SK-MEL-5 (cell line): ENCODE measurements around the gene TMEM51. TPM values are rescaled to one million over a fixed set of nuclear protein-coding genes. Genes with fewer than 3 reads are reported as not detected.

ENCODE experiments used
- DNase-seq: peaks from one replicate; pipeline ENCODE4 v3.0.0-alpha.2; 2016; ENCODE audit warnings: low read depth, low spot score
- in situ Hi-C: cut with HindIII; loops from 2 replicates; pipeline ENCODE4 v1.10.0; 2016; ENCODE audit warnings: low sequenced_read_pairs, high pct_unique_total_duplicates, low pct_unique_long_range_greater_than_20kb
- total RNA-seq: library from RNA; depleted of rRNA; stranded (reverse); fragments of >200 nt; shearing (Covaris generic); gene quantifications from 2 replicates; pipeline ENCODE4 v1.2.3, GENCODE V29; 2014

TMEM51 gene
- total RNA-seq, 1 experiment from 2014 or later, result 18.9 TPM

- in situ Hi-C loops, result no loop called here
- DNase-seq, result no peak
Measured at GRCh38 chr1:15243275-15244043, 89.9 kb downstream of the TMEM51 start.

GRCh38 chr1:15244813-15245212 lies 91.3 kb downstream of the TMEM51 start:
- in situ Hi-C loops, result no loop called here
- no peak for DNase-seq

DNA sequence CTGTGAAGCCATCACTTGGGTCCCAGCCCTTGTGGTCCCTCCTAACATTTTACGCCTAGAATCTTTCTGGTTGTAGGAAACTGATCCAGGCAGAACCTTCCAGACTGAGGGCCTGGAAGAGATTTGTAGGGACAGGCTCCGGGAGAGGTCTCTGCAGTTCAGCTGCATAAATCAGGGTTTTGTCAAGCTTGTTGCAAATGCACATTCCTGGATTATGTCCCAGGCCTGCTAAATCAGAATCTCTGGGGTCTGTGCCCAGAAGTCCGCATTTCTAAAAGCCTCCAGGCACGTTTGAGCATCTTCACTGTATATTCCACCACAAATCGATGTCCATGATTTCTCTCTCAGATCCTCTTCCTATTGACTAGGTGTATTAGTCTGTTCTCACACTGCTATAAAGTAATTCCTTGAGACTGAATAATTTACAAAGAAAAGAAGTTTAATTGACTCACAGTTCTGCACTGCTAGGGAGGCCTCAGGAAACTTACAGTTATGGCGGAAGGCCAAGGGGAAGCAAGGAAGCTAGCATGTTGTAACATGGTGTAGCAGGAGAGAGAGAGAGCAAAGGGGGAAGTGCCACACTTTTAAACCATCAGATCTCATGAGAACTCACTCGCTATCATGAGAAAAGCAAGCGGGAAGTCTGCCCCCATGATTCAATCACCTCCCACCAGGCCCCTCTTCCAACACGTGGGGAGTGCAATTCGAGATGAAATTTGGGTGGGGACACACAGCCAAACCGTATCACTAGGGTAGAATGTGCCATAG lies 92.2 kb downstream of the TMEM51 start:
- no peak for DNase-seq
- in situ Hi-C loops, result no loop called here

- in situ Hi-C loops, result no loop called here
Measured at GRCh38 chr1:15246960-15247614, 93.5 kb downstream of the TMEM51 start, which contains the start of gene FHAD1. TSS of gene FHAD1 (plus strand) at chr1:15247223. CDS start at chr1:15251785, 4,562 bp downstream.

GRCh38 chr1:15248216-15248615 lies 94.7 kb downstream of the TMEM51 start:
- in situ Hi-C loops, result no loop called here
- no peak for DNase-seq

More at GRCh38 chr1:15246960-15247614, 93.5 kb downstream of the TMEM51 start, which contains the start of gene FHAD1:
- no peak for DNase-seq

DNA sequence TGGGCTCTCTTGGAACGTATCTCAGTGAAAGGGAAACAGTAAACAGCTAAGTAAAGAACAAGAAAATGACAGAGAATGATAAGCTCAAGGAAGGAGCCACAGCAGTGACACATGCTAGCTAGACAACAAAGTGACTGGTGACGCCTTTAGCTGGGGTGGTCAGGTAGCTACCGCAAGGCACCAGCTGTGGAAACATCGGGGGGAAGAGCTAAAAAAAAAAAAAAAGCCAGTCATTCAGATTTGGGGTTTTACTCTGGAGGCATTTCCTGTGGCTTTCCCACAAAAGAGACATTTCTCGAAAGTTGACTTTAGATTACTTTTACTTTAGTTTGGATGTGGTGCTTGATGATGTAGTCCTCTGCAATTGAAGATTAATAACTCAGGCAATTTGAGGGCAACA lies 95.5 kb downstream of the TMEM51 start:
- no peak for DNase-seq
- in situ Hi-C loops, result no loop called here

DNA sequence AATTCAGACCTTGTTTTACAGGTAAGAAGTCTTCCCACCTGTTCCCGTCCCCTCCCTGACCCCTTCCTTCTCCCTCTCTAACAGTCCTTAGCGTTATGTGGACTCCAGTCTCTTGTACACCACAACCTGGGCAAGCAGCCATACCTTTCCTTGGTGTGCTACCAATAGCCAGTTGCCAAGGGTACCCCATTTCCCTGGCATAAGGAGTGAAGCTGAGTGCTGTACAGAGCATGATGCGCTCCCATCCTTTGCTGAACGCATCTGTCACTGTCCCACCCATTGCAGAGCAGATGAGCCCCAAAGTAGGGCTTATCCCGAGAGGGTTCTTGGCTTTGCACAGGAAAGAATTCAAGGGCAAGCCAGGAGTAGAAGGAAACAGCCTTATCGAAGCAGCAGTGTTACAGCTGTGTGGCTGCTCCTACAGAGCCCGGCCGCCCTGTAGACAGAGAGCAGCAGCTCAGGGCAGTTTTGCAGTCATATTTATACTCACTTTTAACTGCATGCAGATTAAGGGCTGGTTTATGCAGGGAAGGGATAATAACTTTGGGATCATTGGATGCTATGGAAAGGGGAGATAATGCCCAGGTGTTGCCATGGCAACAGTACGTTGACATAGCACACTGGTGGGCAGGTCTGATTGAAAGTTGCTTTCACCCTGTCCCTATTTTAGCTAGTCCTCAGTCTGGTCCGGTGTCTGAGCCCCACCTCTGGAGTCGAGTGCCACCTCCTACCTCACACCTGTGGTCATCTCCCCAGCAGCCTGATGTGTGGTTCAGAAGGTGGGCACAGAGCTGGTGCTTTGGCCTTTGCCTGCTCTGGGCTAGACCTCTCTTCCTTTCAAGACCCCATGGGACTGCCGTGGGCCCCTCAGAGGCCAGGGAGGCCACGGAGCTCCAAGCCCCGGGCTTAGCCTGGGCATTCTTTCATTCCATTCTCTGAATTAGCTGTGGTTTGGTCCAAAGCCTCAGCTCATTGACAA lies 98.6 kb downstream of the TMEM51 start:
- in situ Hi-C loops, result no loop called here
- DNase-seq, result no peak

DNA sequence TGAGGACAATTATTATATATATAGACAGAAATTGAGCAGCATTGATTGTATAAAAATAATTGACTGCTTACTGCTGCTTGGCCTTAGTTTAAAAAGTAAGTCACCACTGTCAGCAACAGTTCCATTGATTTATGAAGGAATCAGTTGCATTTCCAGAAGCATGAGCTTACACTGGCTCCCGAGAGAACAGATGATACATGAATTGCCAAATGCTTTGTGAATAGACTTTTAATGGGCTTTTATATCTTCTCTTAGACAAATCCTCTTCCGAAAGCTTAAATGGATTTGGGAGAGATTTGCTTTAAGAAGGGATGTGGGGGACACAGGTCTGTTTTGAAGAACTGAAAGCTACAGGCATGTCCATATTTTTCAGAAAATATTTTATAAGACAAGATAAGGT lies 101.0 kb downstream of the TMEM51 start:
- in situ Hi-C loops, result no loop called here
- DNase-seq, result no peak

DNA sequence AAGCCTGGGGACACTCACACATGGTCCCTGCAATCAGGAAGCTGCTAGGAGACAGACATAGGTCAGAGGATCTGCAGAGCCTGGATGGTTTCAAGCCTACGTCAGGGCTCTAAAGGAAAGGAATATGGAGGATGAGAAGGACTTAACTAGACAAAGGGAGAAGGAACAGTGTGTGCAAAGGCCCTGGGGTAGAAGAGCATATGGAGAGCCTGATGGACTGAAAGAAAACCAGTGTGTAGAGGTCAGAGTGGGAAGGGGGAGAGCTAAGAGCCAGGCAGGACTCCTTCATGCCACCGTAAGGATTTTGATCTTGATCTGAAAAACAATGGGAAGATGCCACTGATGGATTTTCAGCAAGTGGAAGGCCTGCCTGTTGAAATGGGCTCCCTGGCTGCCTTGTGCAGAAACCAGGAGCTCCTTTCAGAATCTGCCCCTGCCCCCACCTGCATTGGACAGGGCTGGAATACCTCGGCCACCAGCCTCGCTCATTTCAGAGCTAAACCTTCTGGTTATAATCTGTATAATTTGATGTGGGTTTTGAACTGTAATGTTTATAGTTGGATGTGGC lies 102.1 kb downstream of the TMEM51 start:
- no peak for DNase-seq
- in situ Hi-C loops, result no loop called here

DNA sequence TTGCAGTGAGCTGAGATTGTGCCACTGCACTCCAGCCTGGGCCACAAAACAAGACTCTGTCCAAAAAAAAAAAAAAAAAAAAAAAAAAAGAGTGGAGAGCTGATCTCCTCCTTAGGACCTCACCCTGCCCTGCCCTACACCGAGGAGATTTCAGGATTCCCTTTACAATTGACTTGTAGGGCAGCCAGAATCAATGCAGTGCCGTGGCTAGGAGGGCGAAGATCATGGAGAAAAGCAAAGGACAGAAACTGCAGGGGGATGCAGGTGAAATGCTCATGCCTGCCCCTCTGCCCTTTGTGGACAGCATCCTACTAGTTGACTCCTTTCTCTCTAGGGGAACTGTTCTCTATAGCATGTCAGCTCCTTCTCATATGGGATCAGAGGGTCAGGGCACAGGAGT lies 103.0 kb downstream of the TMEM51 start:
- no peak for DNase-seq
- in situ Hi-C loops, result no loop called here

DNA sequence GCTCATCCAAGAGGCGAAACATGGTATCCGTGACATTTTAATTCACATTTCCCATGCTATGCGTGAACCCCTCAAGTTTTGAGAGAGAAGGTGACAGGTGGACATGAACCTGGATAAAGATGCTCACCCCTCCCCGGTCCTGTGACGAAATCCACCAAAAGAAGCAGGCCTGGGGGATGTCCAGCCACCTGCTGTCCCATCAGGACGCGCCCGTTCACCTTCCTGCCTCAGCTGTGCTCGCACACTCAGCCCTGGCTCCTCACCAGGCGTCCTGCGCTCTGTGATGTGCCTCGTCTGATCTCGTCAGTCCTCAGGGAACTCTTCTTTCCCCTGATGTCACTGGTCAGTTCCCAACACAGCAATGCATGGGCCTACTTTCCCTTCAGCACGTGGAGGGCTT lies 103.8 kb downstream of the TMEM51 start:
- in situ Hi-C loops, result no loop called here
- no peak for DNase-seq

DNA sequence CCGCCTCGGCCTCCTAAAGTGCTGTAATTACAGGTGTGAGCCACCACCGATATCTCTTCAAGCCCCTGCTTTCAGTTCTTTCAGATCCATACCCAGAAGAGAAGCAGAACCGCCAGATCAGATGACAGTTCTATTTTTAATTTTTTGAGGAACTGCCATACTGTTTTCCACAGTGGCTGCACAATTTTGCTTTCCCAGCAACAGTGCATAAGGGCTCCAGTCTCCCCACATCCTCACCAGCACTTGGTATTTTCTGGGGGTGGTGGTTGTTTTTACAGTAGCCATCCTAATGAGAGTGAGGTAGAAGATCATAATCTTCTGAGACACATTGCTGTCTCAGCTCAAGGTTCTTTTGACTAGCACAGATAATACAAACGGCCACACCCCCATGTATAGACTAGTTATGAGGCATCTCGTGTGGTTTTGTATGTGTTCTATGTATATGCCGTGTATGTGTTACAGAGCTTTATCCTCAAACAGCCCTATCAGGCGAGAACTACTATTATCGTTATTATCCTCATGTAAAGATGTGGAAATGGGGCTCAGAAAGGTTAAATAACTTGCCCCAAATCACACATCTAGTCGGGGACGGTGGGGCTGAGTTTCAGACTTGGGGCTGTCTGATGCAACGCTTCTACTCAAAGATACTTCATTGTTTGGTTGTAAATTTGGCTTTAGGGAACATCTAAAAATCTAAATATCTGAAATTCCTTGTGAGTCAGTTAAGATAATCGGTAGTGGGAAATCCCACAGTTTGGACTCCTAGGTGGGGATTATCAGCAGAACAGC lies 105.5 kb downstream of the TMEM51 start:
- DNase-seq, result no peak
- in situ Hi-C loops, result no loop called here

DNA sequence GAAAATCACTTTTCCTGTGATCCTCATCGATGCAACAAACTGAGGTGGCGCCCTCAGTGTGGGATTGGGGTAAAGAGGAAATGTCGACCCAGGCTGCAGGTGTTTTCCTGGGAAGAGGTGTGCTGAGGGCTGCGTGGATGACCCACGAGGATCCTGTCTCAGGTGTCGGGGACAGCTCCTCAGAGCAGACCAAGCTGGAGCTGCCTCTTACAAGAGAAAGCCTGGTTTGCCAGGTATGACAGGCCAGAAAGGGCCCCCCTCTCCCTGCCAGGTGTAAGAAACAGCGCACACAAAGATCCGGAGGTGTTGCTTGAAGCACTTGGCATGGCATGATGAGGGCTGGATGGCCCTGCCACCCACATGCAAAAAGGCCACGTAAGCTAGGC lies 106.1 kb downstream of the TMEM51 start:
- DNase-seq, result no peak
- in situ Hi-C loops, result no loop called here

GRCh38 chr1:15260418-15261154 lies 107.0 kb downstream of the TMEM51 start:
- DNase-seq, result peak; percentile 92
- in situ Hi-C loops, result no loop called here

DNA sequence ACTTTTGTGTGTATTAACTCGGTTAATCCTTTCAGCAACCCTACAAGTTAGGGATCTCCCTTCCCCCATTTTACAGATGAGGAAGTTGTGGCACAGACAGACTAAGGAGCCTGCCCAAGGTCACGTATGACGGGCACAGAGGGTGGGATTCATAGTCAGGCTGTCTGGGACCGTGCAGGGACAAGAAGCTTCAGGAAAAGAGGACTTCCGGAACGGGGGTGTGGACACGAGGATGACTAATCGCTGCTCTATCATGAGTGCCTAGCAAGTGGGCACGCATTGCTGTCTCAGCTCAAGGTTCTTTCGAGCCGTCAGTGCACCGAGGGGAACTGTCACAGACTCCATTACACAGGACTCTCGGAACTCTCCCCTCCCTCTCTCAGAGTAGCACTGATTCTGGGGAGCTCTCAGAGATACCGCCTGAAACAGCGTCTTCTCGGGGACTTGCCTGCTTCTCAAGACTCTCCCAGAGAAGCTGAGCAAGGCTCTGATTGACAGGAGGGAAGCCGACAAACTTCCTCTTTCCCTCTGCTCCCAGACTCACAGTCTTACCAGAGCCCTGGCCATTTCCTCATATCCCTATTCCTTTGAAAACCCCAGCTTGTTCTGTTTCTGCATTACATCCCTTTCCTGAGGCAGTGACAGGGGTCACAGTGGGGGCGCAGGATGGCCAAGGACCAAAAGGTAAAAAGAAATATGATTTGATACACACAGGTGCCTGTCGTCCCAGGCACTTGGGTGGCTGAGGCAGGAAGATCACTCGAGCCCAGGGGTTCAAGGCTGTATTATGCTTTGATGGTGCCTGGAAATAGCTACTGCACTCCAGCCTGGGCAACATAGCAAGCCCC lies 107.8 kb downstream of the TMEM51 start:
- in situ Hi-C loops, result no loop called here
- DNase-seq, result peak; percentile 59
